ENCODE measurements around the gene EFCAB12. TPM values are rescaled to one million over a fixed set of nuclear protein-coding genes. Genes with fewer than 3 reads are reported as not detected.

The EFCAB12 gene
- total and polyA plus RNA-seq, 2 of the 13 experiments (the other 11 are each of a cell fraction or from before 2014, with no cell fraction given) = 0.31 to 2.4 TPM

DNA sequence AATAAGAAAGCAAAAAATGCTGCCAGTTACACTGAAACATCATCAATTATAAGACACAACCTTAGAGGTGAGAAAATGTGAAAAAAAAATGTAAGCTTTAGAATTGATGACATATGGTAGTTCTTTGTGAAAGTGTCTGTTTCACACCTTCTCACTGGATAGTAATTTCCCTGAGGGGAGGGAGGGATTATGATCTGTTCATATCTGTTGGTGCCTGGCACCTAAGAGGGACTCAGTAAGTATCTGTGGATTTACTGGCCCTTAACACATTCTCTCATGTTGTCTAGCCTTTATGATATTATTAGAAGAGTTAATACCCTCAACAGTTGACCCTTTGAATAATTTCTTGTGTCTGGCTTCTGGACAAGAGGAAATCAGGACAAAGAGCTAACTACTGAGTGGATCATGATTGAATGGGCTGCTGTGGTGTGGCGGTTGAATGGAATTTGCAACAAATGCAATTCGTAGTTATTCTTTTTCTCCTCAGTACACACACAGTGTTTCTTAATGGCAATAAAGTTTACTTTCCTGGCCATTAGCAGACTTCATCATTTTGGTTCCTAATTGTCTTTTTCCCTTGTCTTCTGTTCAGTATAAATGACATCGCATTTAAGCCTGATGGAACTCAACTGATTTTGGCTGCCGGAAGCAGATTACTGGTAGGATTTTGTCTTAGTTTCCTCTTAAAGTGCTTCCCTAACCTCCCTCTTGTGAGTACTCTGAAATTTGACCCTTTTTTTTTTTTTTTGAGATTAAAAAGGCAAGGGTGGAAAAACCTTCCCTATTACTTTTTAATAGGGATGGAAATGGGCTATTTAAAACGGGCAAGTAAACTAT lies 21.1 kb upstream of the EFCAB12 start:
- H3K36me3 ChIP-seq (replicated peaks in 1 of 2; ENCODE audit: control insufficient read depth in 1 of 2, insufficient read depth in 2 of 2, low read length in 2 of 2) = no peaks in the 10 kb centered on the region
- in situ Hi-C loops (cut with HindIII; ENCODE audit: extremely low pct_ligation_motif_present, low pct_unique_long_range_greater_than_20kb) (no loop called here), intact Hi-C loops (cut with micrococcal nuclease; ENCODE audit: unreplicated experiment) (no loop called here)
- H3K79me2 ChIP-seq (ENCODE audit: insufficient read depth, low read length) = no peaks in the 10 kb centered on the region
- ChIA-PET POLR2A (no interaction called here), CTCF (ENCODE audit: low intra/inter-chr PET ratio, low total read pairs) (no interaction called here)
- H3K27ac ChIP-seq (ENCODE audit: extremely low read length, insufficient read depth, low read length) = no peak overlapping the region
- FAIRE-seq (no peak), ATAC-seq (no peak), DNase-seq (ENCODE audit: low spot score) (no peak)
- peaks cover 17% of the 10 kb centered on the region for H3K4me1 ChIP-seq (ENCODE audit: insufficient read depth, low read length)
- H3K27me3 ChIP-seq (ENCODE audit: control insufficient read depth in 1 of 2, insufficient read depth in 2 of 2, low read length in 2 of 2) = no peaks in the 10 kb centered on the region
- no peak overlapping the region for H3K4me3 ChIP-seq (replicated peaks in 1 of 3; ENCODE audit: insufficient read depth in 1 of 3, low read depth in 2 of 3, low read length in 3 of 3)
- 96% methylated on average over 5 of the region's 5 CpGs for WGBS (ENCODE audit: low lambda C conversion rate)
- no TSS peak for BruUV-seq (replicated peaks)
- H2AFZ ChIP-seq (ENCODE audit: low read length) = no peak overlapping the region
- H3K9me3 ChIP-seq (ENCODE audit: low read length) = no peaks in the 10 kb centered on the region
- no peaks in the 10 kb centered on the region for H4K20me1 ChIP-seq (ENCODE audit: insufficient read depth, low read length)
- H3K9ac ChIP-seq (ENCODE audit: insufficient read depth, low read depth, low read length) = no peak overlapping the region
- no peak overlapping the region for H3K4me2 ChIP-seq (ENCODE audit: low read depth, low read length)
- TF ChIP-seq MIER3 (CRISPR knock-in tag; IDR thresholded peaks at IDR 0.05; ENCODE audit: borderline replicate concordance) = no peak
- TF ChIP-seq CAMTA2 (CRISPR knock-in tag; IDR thresholded peaks at IDR 0.05; ENCODE audit: borderline replicate concordance) = no peak
- TF ChIP-seq ZNF761 (CRISPR knock-in tag; conservative IDR thresholded peaks at IDR 0.05) = no peak
- TF ChIP-seq, protein P1, sequence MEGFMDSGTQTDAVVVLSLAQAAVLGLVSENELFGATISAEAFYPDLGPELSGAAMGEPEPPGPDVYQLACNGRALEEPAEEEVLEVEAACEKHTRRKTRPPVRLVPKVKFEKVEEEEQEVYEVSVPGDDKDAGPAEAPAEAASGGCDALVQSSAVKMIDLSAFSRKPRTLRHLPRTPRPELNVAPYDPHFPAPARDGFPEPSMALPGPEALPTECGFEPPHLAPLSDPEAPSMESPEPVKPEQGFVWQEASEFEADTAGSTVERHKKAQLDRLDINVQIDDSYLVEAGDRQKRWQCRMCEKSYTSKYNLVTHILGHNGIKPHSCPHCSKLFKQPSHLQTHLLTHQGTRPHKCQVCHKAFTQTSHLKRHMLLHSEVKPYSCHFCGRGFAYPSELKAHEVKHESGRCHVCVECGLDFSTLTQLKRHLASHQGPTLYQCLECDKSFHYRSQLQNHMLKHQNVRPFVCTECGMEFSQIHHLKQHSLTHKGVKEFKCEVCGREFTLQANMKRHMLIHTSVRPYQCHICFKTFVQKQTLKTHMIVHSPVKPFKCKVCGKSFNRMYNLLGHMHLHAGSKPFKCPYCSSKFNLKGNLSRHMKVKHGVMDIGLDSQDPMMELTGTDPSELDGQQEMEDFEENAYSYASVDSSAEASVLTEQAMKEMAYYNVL (CRISPR knock-in tag; IDR thresholded peaks at IDR 0.05; ENCODE audit: borderline replicate concordance) = no peak
- no peak for TF ChIP-seq ZNF354B (CRISPR knock-in tag; IDR thresholded peaks at IDR 0.05)
- TF ChIP-seq CENPX (CRISPR knock-in tag; IDR thresholded peaks at IDR 0.05) = no peak
- TF ChIP-seq SNAPC2 (CRISPR knock-in tag; IDR thresholded peaks at IDR 0.05) = no peak
- no peak for TF ChIP-seq SKI (IDR thresholded peaks at IDR 0.05; ENCODE audit: partially characterized antibody)
- no peak for TF ChIP-seq ZNF790 (CRISPR knock-in tag; IDR thresholded peaks at IDR 0.05; ENCODE audit: borderline replicate concordance)
- no peak for TF ChIP-seq SOX13 (IDR thresholded peaks at IDR 0.05)
- TF ChIP-seq SOX13 (CRISPR knock-in tag; conservative IDR thresholded peaks at IDR 0.05 in 1 of 2, IDR thresholded peaks at IDR 0.05 in 1 of 2) = no peak
- TF ChIP-seq, protein P2, sequence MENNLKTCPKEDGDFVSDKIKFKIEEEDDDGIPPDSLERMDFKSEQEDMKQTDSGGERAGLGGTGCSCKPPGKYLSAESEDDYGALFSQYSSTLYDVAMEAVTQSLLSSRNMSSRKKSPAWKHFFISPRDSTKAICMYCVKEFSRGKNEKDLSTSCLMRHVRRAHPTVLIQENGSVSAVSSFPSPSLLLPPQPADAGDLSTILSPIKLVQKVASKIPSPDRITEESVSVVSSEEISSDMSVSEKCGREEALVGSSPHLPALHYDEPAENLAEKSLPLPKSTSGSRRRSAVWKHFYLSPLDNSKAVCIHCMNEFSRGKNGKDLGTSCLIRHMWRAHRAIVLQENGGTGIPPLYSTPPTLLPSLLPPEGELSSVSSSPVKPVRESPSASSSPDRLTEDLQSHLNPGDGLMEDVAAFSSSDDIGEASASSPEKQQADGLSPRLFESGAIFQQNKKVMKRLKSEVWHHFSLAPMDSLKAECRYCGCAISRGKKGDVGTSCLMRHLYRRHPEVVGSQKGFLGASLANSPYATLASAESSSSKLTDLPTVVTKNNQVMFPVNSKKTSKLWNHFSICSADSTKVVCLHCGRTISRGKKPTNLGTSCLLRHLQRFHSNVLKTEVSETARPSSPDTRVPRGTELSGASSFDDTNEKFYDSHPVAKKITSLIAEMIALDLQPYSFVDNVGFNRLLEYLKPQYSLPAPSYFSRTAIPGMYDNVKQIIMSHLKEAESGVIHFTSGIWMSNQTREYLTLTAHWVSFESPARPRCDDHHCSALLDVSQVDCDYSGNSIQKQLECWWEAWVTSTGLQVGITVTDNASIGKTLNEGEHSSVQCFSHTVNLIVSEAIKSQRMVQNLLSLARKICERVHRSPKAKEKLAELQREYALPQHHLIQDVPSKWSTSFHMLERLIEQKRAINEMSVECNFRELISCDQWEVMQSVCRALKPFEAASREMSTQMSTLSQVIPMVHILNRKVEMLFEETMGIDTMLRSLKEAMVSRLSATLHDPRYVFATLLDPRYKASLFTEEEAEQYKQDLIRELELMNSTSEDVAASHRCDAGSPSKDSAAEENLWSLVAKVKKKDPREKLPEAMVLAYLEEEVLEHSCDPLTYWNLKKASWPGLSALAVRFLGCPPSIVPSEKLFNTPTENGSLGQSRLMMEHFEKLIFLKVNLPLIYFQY (CRISPR knock-in tag; IDR thresholded peaks at IDR 0.05; ENCODE audit: borderline replicate concordance) = no peak
- no peak for TF ChIP-seq TRIM24 (CRISPR knock-in tag; IDR thresholded peaks at IDR 0.05)
- no peak for TF ChIP-seq STAT5B (CRISPR knock-in tag; IDR thresholded peaks at IDR 0.05)
- no peak for TF ChIP-seq GTF2F1 (IDR thresholded peaks at IDR 0.05; ENCODE audit: low read length)
- TF ChIP-seq, protein P3, sequence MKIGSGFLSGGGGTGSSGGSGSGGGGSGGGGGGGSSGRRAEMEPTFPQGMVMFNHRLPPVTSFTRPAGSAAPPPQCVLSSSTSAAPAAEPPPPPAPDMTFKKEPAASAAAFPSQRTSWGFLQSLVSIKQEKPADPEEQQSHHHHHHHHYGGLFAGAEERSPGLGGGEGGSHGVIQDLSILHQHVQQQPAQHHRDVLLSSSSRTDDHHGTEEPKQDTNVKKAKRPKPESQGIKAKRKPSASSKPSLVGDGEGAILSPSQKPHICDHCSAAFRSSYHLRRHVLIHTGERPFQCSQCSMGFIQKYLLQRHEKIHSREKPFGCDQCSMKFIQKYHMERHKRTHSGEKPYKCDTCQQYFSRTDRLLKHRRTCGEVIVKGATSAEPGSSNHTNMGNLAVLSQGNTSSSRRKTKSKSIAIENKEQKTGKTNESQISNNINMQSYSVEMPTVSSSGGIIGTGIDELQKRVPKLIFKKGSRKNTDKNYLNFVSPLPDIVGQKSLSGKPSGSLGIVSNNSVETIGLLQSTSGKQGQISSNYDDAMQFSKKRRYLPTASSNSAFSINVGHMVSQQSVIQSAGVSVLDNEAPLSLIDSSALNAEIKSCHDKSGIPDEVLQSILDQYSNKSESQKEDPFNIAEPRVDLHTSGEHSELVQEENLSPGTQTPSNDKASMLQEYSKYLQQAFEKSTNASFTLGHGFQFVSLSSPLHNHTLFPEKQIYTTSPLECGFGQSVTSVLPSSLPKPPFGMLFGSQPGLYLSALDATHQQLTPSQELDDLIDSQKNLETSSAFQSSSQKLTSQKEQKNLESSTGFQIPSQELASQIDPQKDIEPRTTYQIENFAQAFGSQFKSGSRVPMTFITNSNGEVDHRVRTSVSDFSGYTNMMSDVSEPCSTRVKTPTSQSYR (CRISPR knock-in tag; IDR thresholded peaks at IDR 0.05; ENCODE audit: borderline replicate concordance) = no peak

Data from HepG2 (cell line).